PC-9 (cell line): ENCODE data around the gene MCEMP1. TPM values are rescaled to one million over a fixed set of nuclear protein-coding genes. Genes with fewer than 3 reads are reported as not detected.

Experiments used
- BruUV-seq: library from RNA; stranded (reverse); fragments of 400-500 nt; replicated peaks from 2 replicates; lab custom pipeline; 2021; lab: Mats Ljungman, UMichigan
- CTCF ChIA-PET: fragments of 300-600 bp; sonication (Branson Sonifier 250); formaldehyde crosslinking; loops from one replicate; lab custom pipeline; 2022; ENCODE audit warnings: antibody characterized with exemption; lab: Charles Lee
- POLR2A ChIA-PET: fragments of 300-600 bp; sonication (Branson Sonifier 250); formaldehyde crosslinking; loops from one replicate; lab custom pipeline; 2022; ENCODE audit warnings: antibody characterized with exemption; ENCODE audit not compliant: unreplicated experiment; lab: Charles Lee
- DNase-seq, 2 experiments: peaks; one replicate each; pipeline versions ENCODE4 v3.0.0 to v3.0.0-alpha.2; 2015 to 2022; ENCODE audit warnings: mixed read lengths in 1 of 2
- H2AFZ ChIP-seq: fragments of 200-600 bp; sonication (generic); 2 replicates; pipeline ENCODE4 v1.8.1; 2017; ENCODE audit warnings: antibody characterized with exemption
- H3F3A ChIP-seq: fragments of 200-600 bp; sonication (generic); 2 replicates; pipeline ENCODE4 v1.8.1; 2017; ENCODE audit warnings: antibody characterized with exemption, mild to moderate bottlenecking, low read depth; ENCODE audit not compliant: insufficient read depth
- H3K27ac ChIP-seq: fragments of 200-600 bp; sonication (generic); 2 replicates; pipeline ENCODE4 v1.6.1; 2016; ENCODE audit warnings: mixed run types
- H3K27me3 ChIP-seq: fragments of 200-600 bp; sonication (generic); 2 replicates; pipeline ENCODE4 v1.6.1; 2016; ENCODE audit warnings: low read depth, mixed run types; ENCODE audit not compliant: insufficient read depth
- H3K36me3 ChIP-seq: fragments of 200-600 bp; sonication (generic); 2 replicates; pipeline ENCODE4 v1.6.1; 2016; ENCODE audit warnings: low read depth, mixed run types
- H3K4me1 ChIP-seq: fragments of 200-600 bp; sonication (generic); replicated peaks from 2 replicates; pipeline ENCODE4 v1.6.1; 2016; ENCODE audit warnings: mixed run types; ENCODE audit not compliant: insufficient read depth
- H3K4me2 ChIP-seq: fragments of 200-600 bp; sonication (generic); 2 replicates; pipeline ENCODE4 v1.6.1; 2017; ENCODE audit warnings: mixed run types
- H3K4me3 ChIP-seq: fragments of 200-600 bp; sonication (generic); 2 replicates; pipeline ENCODE4 v1.6.1; 2016; ENCODE audit warnings: mixed run types
- H3K79me2 ChIP-seq: fragments of 200-600 bp; sonication (generic); 2 replicates; pipeline ENCODE4 v1.6.1; 2017; ENCODE audit warnings: low read depth, mixed run types
- H3K9me2 ChIP-seq: fragments of 200-600 bp; sonication (generic); 2 replicates; pipeline ENCODE4 v1.8.1; 2017; ENCODE audit warnings: mild to moderate bottlenecking; ENCODE audit not compliant: insufficient read depth
- H3K9me3 ChIP-seq: fragments of 200-600 bp; sonication (generic); 2 replicates; pipeline ENCODE4 v1.8.1; 2016; ENCODE audit warnings: low read depth; ENCODE audit not compliant: insufficient read depth
- H4K20me1 ChIP-seq: fragments of 200-600 bp; sonication (generic); 2 replicates; pipeline ENCODE4 v1.8.1; 2017; ENCODE audit not compliant: insufficient read depth
- CTCF ChIP-seq: fragments of 200-600 bp; sonication (generic); conservative IDR thresholded peaks from 2 replicates; pipeline ENCODE4 v1.6.1; 2017; ENCODE audit warnings: mixed run types, antibody characterized with exemption, mild to moderate bottlenecking, moderate library complexity
- EZH2 ChIP-seq: fragments of 200-600 bp; sonication (generic); IDR thresholded peaks from 2 replicates; pipeline ENCODE4 v1.8.0; 2017; ENCODE audit warnings: antibody characterized with exemption, low read depth
- intact Hi-C: fragments of 100-400 bp; cut with micrococcal nuclease; formaldehyde crosslinking; loops from one replicate; pipeline ENCODE4 v1.10.0; 2022; ENCODE audit not compliant: unreplicated experiment
- total RNA-seq: library from RNA; stranded (reverse); gene quantifications from 2 replicates; pipeline ENCODE4 v1.2.3, GENCODE V29; 2021

MCEMP1 gene
- total RNA-seq, 1 experiment from 2014 or later = not detected

DNA sequence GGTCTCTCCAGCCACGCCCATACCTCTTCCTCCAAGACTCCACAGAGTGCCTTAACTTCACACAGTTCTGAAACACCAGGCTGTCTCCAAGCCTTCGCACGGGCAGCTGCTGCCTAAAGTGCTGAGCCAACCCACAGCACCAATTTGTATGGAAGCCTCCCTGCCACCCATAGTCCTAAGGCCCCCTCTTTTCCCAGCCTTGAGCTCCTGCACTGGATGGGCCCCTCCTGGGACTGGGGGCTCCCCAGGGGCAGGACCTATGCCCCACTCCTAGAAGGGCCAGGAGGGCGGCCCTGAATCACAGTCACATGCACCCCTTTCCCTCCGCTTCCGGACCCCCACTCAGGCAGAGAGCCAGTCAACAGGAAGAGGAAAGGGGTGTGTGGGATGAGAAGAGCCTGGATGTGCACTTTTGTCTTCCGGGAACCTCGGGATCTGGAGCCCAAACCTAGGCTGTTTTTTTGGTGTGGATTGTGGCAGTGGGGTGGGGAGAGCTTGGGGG, 30.1 kb downstream of the MCEMP1 start:
- Histone ChIP-seq H3K27ac (no peak overlapping the region), H3K4me3 (no peak overlapping the region), H3K36me3 (no peaks in the 10 kb centered on the region), H3K9me2 (no peaks in the 10 kb centered on the region), H3K79me2 (no peaks in the 10 kb centered on the region), H2AFZ (no peak overlapping the region), H3K9me3 (no peaks in the 10 kb centered on the region), H4K20me1 (no peaks in the 10 kb centered on the region), H3K27me3 (peaks cover 13% of the 10 kb centered on the region; the same call in 1 of the 2 replicates), H3K4me1 (no peaks in the 10 kb centered on the region), H3K4me2 (no peak overlapping the region), H3F3A (no peaks in the 10 kb centered on the region)
- no peak for DNase-seq
- intact Hi-C loops = no loop called here
- TF ChIP-seq EZH2 (no peak), CTCF (no peak)
- BruUV-seq = no TSS peak
- ChIA-PET POLR2A (no interaction called here), CTCF (no interaction called here)

GRCh38 chr19:7709932-7710460, 33.1 kb downstream of the MCEMP1 start:
- Histone ChIP-seq H3F3A (no peaks in the 10 kb centered on the region), H3K4me3 (no peak overlapping the region), H3K27ac (no peak overlapping the region), H3K79me2 (no peaks in the 10 kb centered on the region), H2AFZ (no peak overlapping the region), H3K27me3 (no peaks in the 10 kb centered on the region), H3K36me3 (no peaks in the 10 kb centered on the region), H3K9me2 (no peaks in the 10 kb centered on the region), H3K9me3 (no peaks in the 10 kb centered on the region), H4K20me1 (no peaks in the 10 kb centered on the region), H3K4me2 (no peak overlapping the region), H3K4me1 (no peaks in the 10 kb centered on the region)
- no peak for DNase-seq
- intact Hi-C loops = no loop called here
- no peak for TF ChIP-seq CTCF
- no peak for TF ChIP-seq EZH2
- CTCF ChIA-PET = no interaction called here
- BruUV-seq = no TSS peak
- POLR2A ChIA-PET = no interaction called here

DNA sequence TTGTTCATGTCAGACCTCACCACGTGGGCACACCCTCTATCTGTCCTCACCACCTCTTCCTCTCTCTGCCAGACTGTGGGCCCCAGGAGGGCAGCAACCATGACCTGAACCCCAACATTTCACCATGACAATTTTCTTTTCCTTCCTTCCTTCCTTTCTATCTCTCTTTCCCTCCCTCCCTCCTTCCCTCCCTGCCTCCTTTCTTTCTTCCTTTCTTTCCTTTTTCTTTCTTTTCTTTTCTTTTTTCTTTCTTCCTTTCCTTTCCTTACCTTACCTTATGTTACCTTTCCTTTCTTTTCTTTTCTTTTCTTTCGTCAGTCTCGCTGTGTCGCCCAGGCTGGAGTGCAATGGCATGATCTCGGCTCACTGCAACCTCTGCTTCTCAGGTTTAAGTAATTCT, 33.7 kb downstream of the MCEMP1 start:
- POLR2A ChIA-PET = no interaction called here
- BruUV-seq = no TSS peak

More for the DNA sequence above, 33.7 kb downstream of the MCEMP1 start:
- Histone ChIP-seq H3K4me2 (no peak overlapping the region), H3K27ac (no peak overlapping the region), H3K4me1 (no peaks in the 10 kb centered on the region), H3K79me2 (no peaks in the 10 kb centered on the region), H3K9me2 (no peaks in the 10 kb centered on the region), H3F3A (no peaks in the 10 kb centered on the region), H4K20me1 (no peaks in the 10 kb centered on the region), H2AFZ (no peak overlapping the region), H3K27me3 (no peaks in the 10 kb centered on the region), H3K4me3 (no peak overlapping the region), H3K9me3 (no peaks in the 10 kb centered on the region), H3K36me3 (no peaks in the 10 kb centered on the region)
- DNase-seq = no peak
- TF ChIP-seq EZH2 = no peak
- TF ChIP-seq CTCF = no peak
- intact Hi-C loops = no loop called here
- CTCF ChIA-PET = no interaction called here
